Astrocyte of the spinal cord (primary cell): ENCODE data around the gene SERAC1.
A peak's percentile ranks its signal among the peaks of the same experiment; 100 is the strongest.
"Not testable (repeated sequence)": the region's sequence is repeated elsewhere in the genome, so short reads cannot be mapped to it uniquely, and the experiment has no call there.

Experiments
- DNase-seq: peaks from one replicate; pipeline ENCODE4 v3.0.0; 2011; ENCODE audit warnings: low read depth, low spot score
- H3K4me3 ChIP-seq: 2 replicates; pipeline ENCODE4 v1.5.1; 2011; ENCODE audit warnings: low read depth, mild to moderate bottlenecking, low read length, moderate library complexity
- in situ Hi-C: cut with HindIII; loops from 2 replicates; pipeline ENCODE4 v1.10.0; 2017; ENCODE audit warnings: low sequenced_read_pairs
- TF ChIP-seq, protein P1 (sequence below): IDR thresholded peaks from 2 replicates; pipeline ENCODE4 v1.5.1; 2012; ENCODE audit warnings: low read depth, mild to moderate bottlenecking, low read length, inconsistent platforms

The SERAC1 gene

DNA sequence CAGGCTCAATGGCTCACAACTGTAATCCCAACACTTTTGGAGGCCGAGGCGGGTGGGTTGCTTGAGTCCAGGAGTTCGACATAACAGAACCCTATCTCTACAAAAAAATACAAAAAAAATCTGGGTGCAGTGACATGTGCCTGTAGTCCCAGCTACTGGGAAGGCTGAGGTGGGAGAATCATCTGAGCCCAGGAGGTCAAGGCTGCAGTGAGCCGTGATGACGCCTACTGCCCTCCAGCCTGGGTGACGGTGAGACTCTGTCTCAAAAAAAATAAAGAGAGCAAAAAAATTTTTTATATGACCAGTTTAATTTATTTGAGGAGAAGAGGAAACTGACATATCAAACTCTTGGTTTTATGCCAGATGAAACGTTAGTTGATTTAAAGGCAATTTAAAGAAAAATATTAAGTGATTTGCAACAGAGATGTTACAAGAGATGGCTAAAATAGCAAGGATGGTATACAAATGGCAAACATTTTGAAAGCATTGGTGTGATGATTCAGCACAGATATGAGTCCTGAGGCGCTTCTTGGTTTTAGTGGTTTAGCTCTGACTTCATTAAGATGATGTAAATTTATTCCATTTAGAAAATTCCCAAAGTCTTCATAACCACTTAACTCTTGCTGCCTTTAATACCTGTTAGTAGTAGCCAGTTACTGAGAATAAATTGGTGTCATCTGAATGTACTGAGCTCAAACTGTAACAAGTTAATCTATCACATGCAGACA is 17.8 kb upstream of the SERAC1 start:
- TF ChIP-seq, protein P1, sequence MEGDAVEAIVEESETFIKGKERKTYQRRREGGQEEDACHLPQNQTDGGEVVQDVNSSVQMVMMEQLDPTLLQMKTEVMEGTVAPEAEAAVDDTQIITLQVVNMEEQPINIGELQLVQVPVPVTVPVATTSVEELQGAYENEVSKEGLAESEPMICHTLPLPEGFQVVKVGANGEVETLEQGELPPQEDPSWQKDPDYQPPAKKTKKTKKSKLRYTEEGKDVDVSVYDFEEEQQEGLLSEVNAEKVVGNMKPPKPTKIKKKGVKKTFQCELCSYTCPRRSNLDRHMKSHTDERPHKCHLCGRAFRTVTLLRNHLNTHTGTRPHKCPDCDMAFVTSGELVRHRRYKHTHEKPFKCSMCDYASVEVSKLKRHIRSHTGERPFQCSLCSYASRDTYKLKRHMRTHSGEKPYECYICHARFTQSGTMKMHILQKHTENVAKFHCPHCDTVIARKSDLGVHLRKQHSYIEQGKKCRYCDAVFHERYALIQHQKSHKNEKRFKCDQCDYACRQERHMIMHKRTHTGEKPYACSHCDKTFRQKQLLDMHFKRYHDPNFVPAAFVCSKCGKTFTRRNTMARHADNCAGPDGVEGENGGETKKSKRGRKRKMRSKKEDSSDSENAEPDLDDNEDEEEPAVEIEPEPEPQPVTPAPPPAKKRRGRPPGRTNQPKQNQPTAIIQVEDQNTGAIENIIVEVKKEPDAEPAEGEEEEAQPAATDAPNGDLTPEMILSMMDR = no peak
- H3K4me3 ChIP-seq = no peak overlapping the region
- DNase-seq = peak; percentile 76
- in situ Hi-C loops = no loop called here

DNA sequence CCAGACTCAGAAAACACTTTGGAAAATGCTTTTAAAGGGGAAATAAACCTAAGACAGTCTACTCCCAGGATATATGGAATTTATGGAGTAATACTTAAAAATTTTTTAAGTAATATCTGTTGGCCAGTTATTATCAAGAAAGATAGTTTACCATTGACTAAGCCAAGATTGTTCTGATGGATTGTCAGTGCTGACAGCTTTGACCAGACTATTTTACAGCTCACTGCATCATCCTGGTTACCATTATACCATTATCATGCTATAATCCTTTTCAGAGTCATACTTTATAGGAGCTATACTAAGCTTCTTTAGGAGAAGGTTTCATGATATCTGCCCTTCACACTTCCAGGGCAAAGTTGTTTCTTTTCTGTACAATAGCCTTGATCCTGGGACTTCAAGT is 16.5 kb upstream of the SERAC1 start:
- no peak for DNase-seq
- TF ChIP-seq, protein P1 = no peak
- no peak overlapping the region for H3K4me3 ChIP-seq
- in situ Hi-C loops = no loop called here

DNA sequence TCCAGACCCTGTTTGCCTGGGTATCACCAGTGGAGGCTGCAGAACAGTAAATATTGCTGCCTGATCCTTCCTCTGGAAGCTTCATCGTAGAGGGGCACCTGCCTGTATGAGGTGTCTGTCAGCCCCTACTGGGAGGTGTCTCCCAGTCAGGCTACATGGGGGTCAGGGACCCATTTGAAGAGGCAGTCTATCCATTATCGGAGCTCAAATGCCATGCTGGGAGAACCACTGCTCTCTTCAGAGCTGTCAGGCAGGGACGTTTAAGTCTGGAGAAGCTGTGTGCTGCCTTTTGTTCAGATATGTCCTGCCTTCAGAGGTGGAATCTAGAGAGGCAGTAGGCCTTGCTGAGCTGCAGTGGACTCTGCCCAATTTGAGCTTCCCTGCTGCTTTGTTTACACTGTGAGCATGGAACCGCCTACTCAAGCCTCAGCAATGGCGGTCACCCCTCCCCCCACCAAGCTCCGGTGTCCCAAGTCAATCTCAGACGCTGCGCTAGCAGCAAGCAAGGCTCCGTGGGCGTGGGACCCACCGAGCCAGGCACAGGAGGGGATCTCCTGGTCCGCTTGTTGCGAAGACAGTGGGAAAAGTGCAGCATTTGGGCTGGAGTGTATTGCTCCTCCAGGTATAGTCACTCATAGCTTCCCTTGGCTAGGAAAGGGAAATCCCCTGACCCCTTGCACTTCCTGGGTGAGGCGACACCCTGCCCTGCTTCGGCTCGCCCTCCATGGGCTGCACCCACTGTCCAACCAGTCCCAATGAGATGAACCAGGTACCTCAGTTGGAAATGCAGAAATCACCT is 15.3 kb upstream of the SERAC1 start:
- DNase-seq, H3K4me3 ChIP-seq, in situ Hi-C loops: not testable (repeated sequence)

DNA sequence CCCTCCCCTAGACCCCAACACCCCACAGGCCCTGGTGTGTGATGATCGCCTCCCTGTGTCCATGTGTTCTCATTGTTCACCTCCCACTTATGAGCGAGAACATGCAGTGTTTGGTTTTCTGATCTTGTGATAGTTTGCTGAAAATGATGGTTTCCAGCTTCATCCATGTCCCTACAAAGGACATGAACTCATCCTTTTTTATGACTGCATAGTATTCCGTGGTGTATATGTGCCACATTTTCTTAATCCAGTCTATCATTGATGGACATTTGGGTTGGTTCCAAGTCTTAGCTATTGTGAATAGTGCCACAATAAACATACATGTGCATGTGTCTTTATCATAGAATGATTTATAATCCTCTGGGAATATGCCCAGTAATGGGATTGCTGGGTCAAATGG is 9.7 kb upstream of the SERAC1 start:
- DNase-seq, H3K4me3 ChIP-seq, in situ Hi-C loops: not testable (repeated sequence)

DNA sequence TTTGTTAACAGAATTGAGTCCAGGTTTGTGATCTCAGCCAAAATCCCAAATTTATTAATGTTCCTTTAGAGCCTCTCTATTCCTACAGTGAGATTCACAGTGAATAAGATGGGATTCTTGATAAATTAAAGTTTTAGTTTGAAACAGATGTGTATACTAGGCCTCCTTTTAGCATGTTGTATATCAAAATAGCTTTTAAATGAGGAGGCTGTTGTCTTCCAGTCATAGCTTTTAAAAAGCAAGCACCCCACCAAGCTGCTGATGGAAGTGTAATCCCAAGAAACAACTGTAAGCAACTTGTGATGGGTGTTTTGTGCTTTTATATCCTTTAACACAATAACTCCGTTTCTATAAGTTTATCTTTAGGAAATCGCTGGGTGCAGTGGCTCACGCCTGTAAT is 7.0 kb upstream of the SERAC1 start:
- TF ChIP-seq, protein P1 = no peak
- in situ Hi-C loops = no loop called here
- H3K4me3 ChIP-seq = no peak overlapping the region
- no peak for DNase-seq

DNA sequence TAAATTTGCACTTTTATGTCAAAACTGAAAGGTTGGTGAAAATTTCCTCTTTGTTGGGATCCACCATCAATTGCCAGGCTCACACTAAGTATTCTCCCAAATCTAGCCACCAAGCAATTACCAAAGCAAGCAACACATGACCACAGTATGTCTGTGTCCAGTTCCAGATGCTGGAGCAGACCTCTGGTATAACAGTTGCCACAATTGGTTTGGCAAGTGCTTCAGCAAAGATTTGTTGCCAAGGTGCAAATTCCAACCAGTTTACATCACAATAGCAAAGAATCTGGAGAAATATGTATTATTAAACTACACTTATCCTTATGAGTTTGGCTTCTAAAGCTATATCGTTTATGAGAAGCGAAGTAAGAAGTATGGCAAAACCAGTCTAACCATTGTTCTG is 6.5 kb upstream of the SERAC1 start:
- DNase-seq = peak; percentile 89
- TF ChIP-seq, protein P1 = no peak
- H3K4me3 ChIP-seq = no peak overlapping the region
- in situ Hi-C loops = no loop called here

DNA sequence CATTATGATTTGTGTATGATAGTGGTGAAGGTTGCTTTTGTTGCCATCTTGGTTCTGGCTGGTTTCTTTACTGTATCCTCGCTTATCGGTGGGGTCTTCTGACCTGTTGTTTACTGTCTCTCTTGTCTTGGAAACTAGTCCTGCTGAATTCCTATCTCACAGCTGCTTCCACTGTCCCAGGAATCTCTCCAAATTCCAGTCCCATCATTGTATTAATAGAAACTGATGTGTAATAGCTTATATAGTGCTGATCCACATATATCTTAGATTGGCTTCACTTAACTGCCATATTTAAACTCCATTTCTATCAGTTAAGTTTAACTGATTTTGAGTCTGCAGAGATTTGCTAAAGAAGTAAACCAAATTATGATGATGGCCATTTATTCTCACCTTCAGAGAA is 6.0 kb upstream of the SERAC1 start:
- in situ Hi-C loops = no loop called here
- no peak for DNase-seq
- TF ChIP-seq, protein P1 = no peak
- no peak overlapping the region for H3K4me3 ChIP-seq
